Measurements from ENCODE around the gene ATP6V1G1. TPM values are rescaled to one million over a fixed set of nuclear protein-coding genes. Genes with fewer than 3 reads are reported as not detected.

ATP6V1G1 gene
- total RNA-seq, 1 experiment from 2014 or later, result 119 TPM

DNA sequence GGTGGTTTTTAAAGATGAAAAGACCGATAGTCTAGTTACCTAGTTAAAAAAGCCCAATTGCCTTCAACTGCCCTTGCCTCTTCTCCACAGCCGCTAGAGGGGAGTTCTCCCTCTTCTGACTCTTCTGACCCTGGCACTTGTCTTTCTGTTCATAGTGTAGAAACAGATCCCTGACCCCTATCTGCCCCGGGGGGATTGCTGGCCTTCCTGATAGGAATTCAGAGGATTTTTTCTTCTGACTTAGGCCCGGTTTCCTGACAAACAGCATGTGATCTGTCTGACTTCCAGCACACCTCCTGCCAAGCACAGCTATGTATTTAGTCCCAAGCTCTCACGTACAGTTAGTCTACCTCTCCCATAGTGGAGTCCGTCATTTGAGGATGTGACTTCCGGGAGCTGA lies 18.5 kb downstream of the ATP6V1G1 start:
- WGBS (ENCODE audit: extremely low coverage, insufficient read length, low lambda C conversion rate), result no CpG with 5 or more reads among the region's 7 CpGs
- H3K14ac ChIP-seq (ENCODE audit: insufficient read depth, low read length), result no peak overlapping the region
- H3K27me3 Mint-ChIP-seq (ENCODE audit: low read depth), result peaks cover 21% of the 10 kb centered on the region
- H2AK5ac ChIP-seq (ENCODE audit: insufficient read length, low read length), result no peak overlapping the region
- no peak overlapping the region for H2BK12ac ChIP-seq (ENCODE audit: insufficient read length, low read depth, low read length)
- H3K9ac ChIP-seq (ENCODE audit: extremely low read depth, insufficient read length, low read length), result no peak overlapping the region
- H3K79me2 ChIP-seq (ENCODE audit: insufficient read depth, low read length), result no peaks in the 10 kb centered on the region
- no peak overlapping the region for H3K23ac ChIP-seq (ENCODE audit: insufficient read length, low read depth, low read length)
- H3K79me1 ChIP-seq (ENCODE audit: insufficient read depth, low read depth, low read length, poor library complexity, severe bottlenecking), result no peaks in the 10 kb centered on the region
- TF ChIP-seq, protein P1, sequence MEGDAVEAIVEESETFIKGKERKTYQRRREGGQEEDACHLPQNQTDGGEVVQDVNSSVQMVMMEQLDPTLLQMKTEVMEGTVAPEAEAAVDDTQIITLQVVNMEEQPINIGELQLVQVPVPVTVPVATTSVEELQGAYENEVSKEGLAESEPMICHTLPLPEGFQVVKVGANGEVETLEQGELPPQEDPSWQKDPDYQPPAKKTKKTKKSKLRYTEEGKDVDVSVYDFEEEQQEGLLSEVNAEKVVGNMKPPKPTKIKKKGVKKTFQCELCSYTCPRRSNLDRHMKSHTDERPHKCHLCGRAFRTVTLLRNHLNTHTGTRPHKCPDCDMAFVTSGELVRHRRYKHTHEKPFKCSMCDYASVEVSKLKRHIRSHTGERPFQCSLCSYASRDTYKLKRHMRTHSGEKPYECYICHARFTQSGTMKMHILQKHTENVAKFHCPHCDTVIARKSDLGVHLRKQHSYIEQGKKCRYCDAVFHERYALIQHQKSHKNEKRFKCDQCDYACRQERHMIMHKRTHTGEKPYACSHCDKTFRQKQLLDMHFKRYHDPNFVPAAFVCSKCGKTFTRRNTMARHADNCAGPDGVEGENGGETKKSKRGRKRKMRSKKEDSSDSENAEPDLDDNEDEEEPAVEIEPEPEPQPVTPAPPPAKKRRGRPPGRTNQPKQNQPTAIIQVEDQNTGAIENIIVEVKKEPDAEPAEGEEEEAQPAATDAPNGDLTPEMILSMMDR (conservative IDR thresholded peaks at IDR 0.05), result no peak
- H3K4me2 ChIP-seq (ENCODE audit: insufficient read depth, insufficient read length, low read length), result no peak overlapping the region
- no peak overlapping the region for H3K27ac ChIP-seq (ENCODE audit: insufficient read length, low read depth, low read length)
- no peak overlapping the region for H3K4me3 Mint-ChIP-seq
- H4K5ac ChIP-seq (ENCODE audit: insufficient read length, low read depth, low read length), result no peak overlapping the region
- H2BK120ac ChIP-seq (ENCODE audit: low read depth, low read length, poor library complexity, severe bottlenecking), result no peak overlapping the region
- H4K8ac ChIP-seq (replicated peaks; ENCODE audit: insufficient read length, low read depth, low read length), result no peak overlapping the region
- H4K20me1 ChIP-seq (ENCODE audit: control insufficient read depth, insufficient read depth, insufficient read length), result no peaks in the 10 kb centered on the region
- H3K9me3 ChIP-seq (ENCODE audit: control insufficient read depth, low read depth, low read length), result no peaks in the 10 kb centered on the region
- no peak overlapping the region for H4K91ac ChIP-seq (ENCODE audit: insufficient read length, low read depth, low read length)
- peaks cover 12 to 14% of the 10 kb centered on the region in 2 experiments for H3K9me3 Mint-ChIP-seq
- H3K56ac ChIP-seq (ENCODE audit: insufficient read length, low read depth, low read length), result no peak overlapping the region
- no peaks in the 10 kb centered on the region for H3K27me3 ChIP-seq (ENCODE audit: insufficient read depth, low read length)
- H3K23me2 ChIP-seq (ENCODE audit: insufficient read length, low read depth, low read length, poor library complexity, severe bottlenecking), result peaks cover 2% of the 10 kb centered on the region
- no peak overlapping the region; a peak in 1 of 7 replicates for H3K27ac Mint-ChIP-seq
- no peak for DNase-seq
- H3T11ph ChIP-seq (ENCODE audit: low read length), result no peak overlapping the region
- H2AFZ ChIP-seq (ENCODE audit: low read length), result no peak overlapping the region
- 0 out of 4 replicates have a peak, but pooled peaks cover 0 to 2% of the 10 kb centered on the region in 2 experiments for H3K4me1 Mint-ChIP-seq
- H3K4me1 ChIP-seq (ENCODE audit: insufficient read depth, low read length), result no peaks in the 10 kb centered on the region
- H2BK20ac ChIP-seq (ENCODE audit: low read depth, low read length, poor library complexity, severe bottlenecking), result no peak overlapping the region
- no peak overlapping the region for H3K18ac ChIP-seq (ENCODE audit: insufficient read length, low read depth, low read length)
- H3K36me3 Mint-ChIP-seq (ENCODE audit: insufficient read depth in 1 of 3, low read depth in 3 of 3), result peaks cover 9 to 15% (median 12%) of the 10 kb centered on the region in 3 experiments; a peak in 6 of 7 replicates
- no peak overlapping the region for H3K4ac ChIP-seq (ENCODE audit: low read depth, low read length)
- H2BK15ac ChIP-seq (ENCODE audit: low read depth, low read length), result no peak overlapping the region
- no peak overlapping the region for H2BK5ac ChIP-seq (ENCODE audit: insufficient read length, low read length)
